NCI-H446 treated with DMSO at 0.1 percent for 48 hours (cell line): ENCODE results near the gene FBRSL1.
"Not testable (repeated sequence)": the region's sequence is repeated elsewhere in the genome, so short reads cannot be mapped to it uniquely, and the experiment has no call there.

Experiments used
- DNase-seq: peaks from one replicate; lab custom pipeline; 2025; lab: John Stamatoyannopoulos, UW

Gene FBRSL1

GRCh38 chr12:132489602-132490266, at the start of gene FBRSL1:
TSS of gene FBRSL1 (plus strand) at chr12:132490151.
- DNase-seq, result peak; percentile 62

DNA sequence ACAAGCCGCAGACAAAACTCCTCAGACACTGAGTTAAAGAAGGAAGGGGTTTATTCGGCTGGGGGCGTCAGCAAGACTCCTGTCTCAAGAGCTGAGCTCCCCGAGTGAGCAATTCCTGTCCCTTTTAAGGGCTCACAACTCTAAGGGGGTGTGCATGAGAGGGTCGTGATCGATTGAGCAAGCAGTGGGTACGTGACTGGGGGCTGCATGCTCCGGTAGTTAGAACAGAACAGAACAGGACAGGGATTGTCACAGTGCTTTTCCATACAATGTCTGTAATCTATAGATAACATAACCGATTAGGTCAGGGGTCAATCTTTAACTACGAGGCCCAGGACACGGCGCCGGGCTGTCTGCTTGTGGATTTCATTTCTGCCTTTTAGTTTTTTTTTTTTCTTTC, 49.5 kb upstream of the FBRSL1 start:
- DNase-seq, result not testable (repeated sequence)

- no peak for DNase-seq
These were observed 47.8 kb upstream of the FBRSL1 start for GRCh38 chr12:132441871-132442863.

DNA sequence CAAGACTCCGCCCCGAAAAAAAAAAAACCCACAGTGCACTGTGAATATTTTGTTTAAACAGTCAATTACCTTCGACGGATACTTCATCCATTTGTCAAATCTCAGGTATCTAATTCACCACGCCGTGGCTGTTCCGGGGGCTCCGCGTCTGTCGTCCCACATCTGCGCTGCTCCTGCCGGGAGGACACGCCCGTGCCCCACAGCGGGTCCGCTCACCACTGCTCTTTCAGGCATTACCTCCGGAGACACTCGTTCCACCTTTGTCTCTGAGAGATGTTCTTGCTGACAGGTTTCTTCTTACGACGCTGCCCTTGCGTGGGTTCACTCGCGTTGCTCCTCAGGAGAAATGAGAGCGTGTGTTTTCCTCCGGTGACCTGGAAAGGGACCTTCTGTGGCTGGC, 46.9 kb upstream of the FBRSL1 start:
- DNase-seq, result no peak

- no peak for DNase-seq
These were observed 45.7 kb upstream of the FBRSL1 start for GRCh38 chr12:132444283-132444682.

GRCh38 chr12:132444957-132445883, 44.7 kb upstream of the FBRSL1 start:
- DNase-seq, result no peak

- DNase-seq, result no peak
These were observed 43.9 kb upstream of the FBRSL1 start for GRCh38 chr12:132445884-132446632.

DNA sequence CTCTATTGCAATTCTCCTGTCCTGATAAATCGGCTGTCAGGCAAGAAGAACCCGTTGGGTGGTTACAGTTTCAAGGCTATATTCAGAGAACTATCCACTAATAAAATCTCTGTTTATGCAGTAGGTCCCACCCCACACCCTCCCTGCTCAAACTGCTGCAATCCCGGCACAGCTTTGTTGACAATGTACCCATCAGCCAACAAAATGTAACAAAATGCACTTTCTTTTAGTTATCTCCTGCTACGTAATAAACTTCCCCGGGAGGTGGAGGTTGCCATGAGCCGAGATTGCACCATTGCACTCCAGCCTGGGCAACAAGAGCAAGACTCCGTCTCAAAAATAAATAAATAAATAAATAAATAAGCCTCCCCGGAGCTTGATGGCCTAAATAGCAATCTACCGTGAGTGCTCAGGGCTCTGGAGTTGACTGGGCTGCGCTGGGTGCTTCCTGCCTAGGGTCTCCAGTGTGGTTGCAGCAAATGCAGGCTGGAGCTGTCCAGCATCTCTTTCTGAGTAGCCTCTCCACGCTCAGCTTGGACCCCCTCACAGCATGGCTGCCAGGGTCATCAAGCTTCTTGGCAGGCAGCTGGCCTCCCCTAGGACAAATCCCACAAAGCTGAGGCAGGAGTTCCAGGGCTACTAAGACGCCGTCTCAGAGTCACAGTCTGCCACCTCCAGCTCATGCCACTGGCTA, 43.2 kb upstream of the FBRSL1 start:
- no peak for DNase-seq

GRCh38 chr12:132447327-132447720, 42.6 kb upstream of the FBRSL1 start:
- DNase-seq, result no peak

- DNase-seq, result no peak
These were observed 42.1 kb upstream of the FBRSL1 start for GRCh38 chr12:132447731-132448462.

DNA sequence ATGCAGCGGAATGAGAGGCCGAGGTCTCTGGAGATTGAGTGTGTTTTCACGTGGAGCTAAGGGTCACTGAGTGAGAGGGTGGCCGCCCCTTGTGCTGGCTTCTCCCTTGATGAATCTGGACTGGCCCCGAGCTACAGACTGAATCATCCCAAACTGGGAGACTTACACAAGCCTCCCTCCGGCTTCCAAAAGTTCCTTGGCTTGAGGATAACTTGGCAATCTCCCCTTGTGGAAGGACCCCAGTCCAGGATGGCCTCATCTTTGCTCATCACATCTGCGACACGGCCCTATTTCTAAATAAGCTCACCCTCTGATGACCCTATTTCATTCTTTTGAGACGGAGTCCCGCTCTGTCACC, 41.5 kb upstream of the FBRSL1 start:
- no peak for DNase-seq

DNA sequence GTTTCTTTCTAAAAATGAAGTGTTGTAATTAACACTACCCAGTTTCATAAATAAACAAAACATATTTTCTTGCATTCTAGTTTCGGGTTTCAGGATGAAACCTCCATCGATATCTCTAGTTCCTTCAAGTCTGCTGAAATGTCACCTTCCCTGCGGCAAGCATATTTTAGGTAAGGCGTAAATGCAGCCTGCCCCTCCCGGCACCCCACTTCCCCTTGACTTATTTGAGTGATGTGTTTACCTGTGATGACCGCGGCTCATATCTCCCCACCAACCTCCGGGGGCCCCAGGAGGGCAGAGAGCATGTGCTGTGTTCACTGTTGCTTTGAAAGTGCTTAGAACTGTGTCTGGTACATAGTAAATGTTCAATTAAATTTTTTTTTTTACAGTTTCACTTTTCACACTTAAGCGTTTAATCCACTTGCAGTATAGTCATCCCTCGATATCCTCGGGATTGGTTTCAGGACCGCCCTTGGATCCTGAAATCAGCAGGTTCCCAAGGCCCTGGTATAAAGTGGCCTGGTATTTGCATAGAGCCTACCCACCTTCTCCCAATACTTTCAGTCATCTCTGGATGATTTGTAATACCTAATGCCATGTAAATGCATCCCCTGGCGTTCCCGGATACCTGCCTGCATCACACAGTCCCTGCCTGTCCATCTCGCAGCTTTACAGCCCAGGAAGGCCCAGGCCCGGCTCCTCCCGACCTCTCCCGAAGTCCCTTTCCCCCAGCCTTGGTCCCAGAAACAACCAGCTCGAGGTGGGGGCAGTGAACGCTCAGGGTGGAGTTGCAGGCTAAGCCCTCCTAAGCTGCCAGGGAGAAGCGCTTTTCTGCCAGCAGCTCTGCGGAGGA, 40.2 kb upstream of the FBRSL1 start:
- no peak for DNase-seq

DNA sequence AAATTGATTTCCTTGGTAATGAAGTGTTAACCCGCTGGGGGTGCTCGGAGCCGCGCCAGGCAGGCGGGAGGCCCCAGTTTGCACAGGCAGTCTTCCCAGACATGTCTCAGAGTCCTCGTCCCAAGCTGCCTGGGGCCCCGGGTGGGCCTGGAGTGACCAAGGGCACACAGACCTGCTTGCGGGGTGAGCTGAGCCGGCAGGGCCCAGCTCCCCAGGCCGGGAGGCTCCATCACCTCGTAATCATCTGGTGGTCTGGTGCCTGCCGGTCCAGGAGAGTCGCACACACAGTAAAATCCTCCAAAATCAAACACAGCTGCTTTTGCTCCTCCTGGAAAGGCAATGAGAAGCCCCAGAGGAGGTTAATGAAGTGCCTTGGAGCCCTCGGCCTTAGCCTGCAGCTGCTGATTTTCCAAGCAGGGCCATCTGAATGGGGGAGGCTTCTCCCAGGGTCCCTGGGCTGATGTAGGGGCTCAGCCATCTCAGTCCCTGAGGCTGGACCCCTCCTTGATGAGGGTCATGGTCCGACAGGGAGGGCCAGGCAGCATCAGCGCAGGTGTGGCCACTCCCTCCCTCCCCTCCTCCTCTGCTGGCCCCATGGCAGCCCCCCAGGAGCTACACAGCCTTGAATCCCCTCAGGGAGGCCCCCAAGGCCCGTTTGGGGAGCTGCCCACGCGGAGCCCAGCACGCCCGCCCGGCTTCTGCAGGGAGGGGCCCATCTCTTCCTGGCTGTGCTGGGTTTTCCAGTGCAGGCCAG, 39.4 kb upstream of the FBRSL1 start:
- peak; percentile 29 for DNase-seq

GRCh38 chr12:132451172-132451835, 38.6 kb upstream of the FBRSL1 start:
- DNase-seq, result no peak

- DNase-seq, result no peak
These were observed 38.1 kb upstream of the FBRSL1 start for GRCh38 chr12:132451836-132452195.

DNA sequence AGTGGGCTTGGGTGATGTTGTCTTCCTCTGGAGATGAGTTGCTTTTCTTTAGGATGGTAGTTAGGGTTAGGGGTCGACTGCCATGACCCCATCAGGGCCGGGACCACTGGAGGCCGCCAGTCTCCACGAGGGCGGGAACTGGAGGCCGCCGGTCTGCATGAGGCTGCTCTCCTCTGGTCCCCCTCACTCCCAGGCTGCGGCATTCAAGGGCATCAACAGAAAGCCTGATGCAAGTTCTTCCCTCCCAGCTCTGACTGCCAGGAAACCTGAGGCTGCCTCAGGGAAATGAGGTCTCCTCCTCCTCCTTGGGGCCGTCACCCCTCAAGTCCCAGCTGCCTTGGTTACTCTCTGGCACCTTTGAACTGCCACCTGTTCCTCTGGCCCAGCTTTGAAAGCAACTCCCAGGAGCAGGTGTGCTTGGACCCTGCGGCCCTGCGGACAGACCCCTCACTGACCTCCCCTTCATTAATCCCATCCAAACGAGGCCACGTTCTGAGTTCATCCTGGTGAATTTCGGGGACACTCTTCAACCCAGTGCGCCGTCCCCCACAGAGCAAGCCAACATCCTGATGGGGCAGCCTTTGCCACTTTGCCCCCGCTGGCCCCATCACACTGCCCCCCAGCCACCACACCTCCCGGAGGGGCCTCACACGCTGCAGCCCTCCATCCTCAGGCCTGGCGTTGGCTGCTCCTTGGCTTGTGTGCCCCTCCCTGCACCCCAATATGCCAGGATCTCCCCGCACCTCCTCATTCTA, 37.2 kb upstream of the FBRSL1 start:
- DNase-seq, result no peak
